Measurements from ENCODE around the gene SERPINB10.

SERPINB10 gene

GRCh38 chr18:63878925-63879324, 28.8 kb upstream of the SERPINB10 start:
- Mint-ChIP-seq H3K27ac (no peak overlapping the region), H3K36me3 (ENCODE audit: low read depth) (no peaks in the 10 kb centered on the region), H3K4me1 (no peaks in the 10 kb centered on the region), H3K4me3 (no peak overlapping the region), H3K9me3 (no peaks in the 10 kb centered on the region), H3K27me3 (ENCODE audit: low read depth, poor library complexity) (no peaks in the 10 kb centered on the region)
- TF ChIP-seq CTCF (IDR thresholded peaks at IDR 0.05), result no peak
- DNase-seq, result no peak

- no peak overlapping the region for H3K27ac Mint-ChIP-seq
- no peaks in the 10 kb centered on the region for H3K4me1 Mint-ChIP-seq
These were observed 28.0 kb upstream of the SERPINB10 start for GRCh38 chr18:63879709-63880108.

GRCh38 chr18:63881851-63882250, 25.9 kb upstream of the SERPINB10 start:
- no peak for DNase-seq
- Mint-ChIP-seq H3K4me3 (no peak overlapping the region), H3K9me3 (no peaks in the 10 kb centered on the region), H3K36me3 (ENCODE audit: low read depth) (no peaks in the 10 kb centered on the region), H3K4me1 (no peaks in the 10 kb centered on the region), H3K27ac (no peak overlapping the region), H3K27me3 (ENCODE audit: low read depth, poor library complexity) (no peaks in the 10 kb centered on the region)
- TF ChIP-seq CTCF (IDR thresholded peaks at IDR 0.05), result no peak

More at GRCh38 chr18:63879709-63880108, 28.0 kb upstream of the SERPINB10 start:
- Mint-ChIP-seq H3K4me3 (no peak overlapping the region), H3K27me3 (ENCODE audit: low read depth, poor library complexity) (no peaks in the 10 kb centered on the region), H3K36me3 (ENCODE audit: low read depth) (no peaks in the 10 kb centered on the region), H3K9me3 (no peaks in the 10 kb centered on the region)
- no peak for TF ChIP-seq CTCF (IDR thresholded peaks at IDR 0.05)
- DNase-seq, result no peak

- no peak for DNase-seq
- Mint-ChIP-seq H3K9me3 (no peaks in the 10 kb centered on the region), H3K27ac (peak overlapping the region; percentile 59), H3K4me3 (no peak overlapping the region), H3K4me1 (peaks cover 3% of the 10 kb centered on the region), H3K36me3 (ENCODE audit: low read depth) (no peaks in the 10 kb centered on the region), H3K27me3 (ENCODE audit: low read depth, poor library complexity) (no peaks in the 10 kb centered on the region)
- no peak for TF ChIP-seq CTCF (IDR thresholded peaks at IDR 0.05)
These were observed 25.2 kb upstream of the SERPINB10 start for GRCh38 chr18:63882333-63883141.

- H3K27ac Mint-ChIP-seq, result no peak overlapping the region
- no peak for TF ChIP-seq CTCF (IDR thresholded peaks at IDR 0.05)
- no peak overlapping the region for H3K4me3 Mint-ChIP-seq
- no peaks in the 10 kb centered on the region for H3K27me3 Mint-ChIP-seq (ENCODE audit: low read depth, poor library complexity)
- no peaks in the 10 kb centered on the region for H3K36me3 Mint-ChIP-seq (ENCODE audit: low read depth)
- DNase-seq, result no peak
- peaks cover 5% of the 10 kb centered on the region for H3K4me1 Mint-ChIP-seq
- H3K9me3 Mint-ChIP-seq, result no peaks in the 10 kb centered on the region
These were observed 24.1 kb upstream of the SERPINB10 start for GRCh38 chr18:63883617-63884016.

- Mint-ChIP-seq H3K27me3 (ENCODE audit: low read depth, poor library complexity) (no peaks in the 10 kb centered on the region), H3K4me3 (no peak within 1 kb of the TSS), H3K36me3 (ENCODE audit: low read depth) (no peaks in the 10 kb centered on the region), H3K4me1 (peaks cover 5% of the 10 kb centered on the region), H3K9me3 (no peaks in the 10 kb centered on the region), H3K27ac (no peak within 1 kb of the TSS)
- no peak for DNase-seq
- TF ChIP-seq CTCF (IDR thresholded peaks at IDR 0.05), result no peak
These were observed 20.3 kb upstream of the SERPINB10 start, which contains the start of gene SERPINB2 for GRCh38 chr18:63887424-63887823. TSS of gene SERPINB2 (plus strand) at chr18:63887705. CDS start at chr18:63891445, 3,740 bp downstream.
